ENCODE measurements around the gene AFF2. TPM values are rescaled to one million over a fixed set of nuclear protein-coding genes. Genes with fewer than 3 reads are reported as not detected.

AFF2 gene
- not detected in 5 replicates for total RNA-seq (2022; extraction: Qiagen RNA extraction)

GRCh38 chrX:148500423-148501385 lies at the start of gene AFF2:
AFF2 (plus strand) TSS chrX:148500617; CDS start chrX:148501098, 481 bp downstream.

